GM21360 (cell line): ENCODE results near the gene GREM2.

ENCODE experiments used
- ATAC-seq: cut with Tn5 transposase; IDR thresholded peaks from one replicate; pipeline ENCODE4 v1.9.1; 2021; ENCODE audit warnings: mild to moderate bottlenecking, moderate library complexity; ENCODE audit not compliant: unreplicated experiment

GREM2 gene

GRCh38 chr1:240611619-240612480 lies at the start of gene GREM2:
Gene GREM2, minus strand, starts transcription at chr1:240612155. Its CDS starts 118,680 bp downstream, at chr1:240493475.
- ATAC-seq: peak; percentile 87

- no peak for ATAC-seq
Measured at GRCh38 chr1:240658312-240658960, 46.5 kb upstream of the GREM2 start.

GRCh38 chr1:240656531-240656930 lies 44.6 kb upstream of the GREM2 start:
- no peak for ATAC-seq

DNA sequence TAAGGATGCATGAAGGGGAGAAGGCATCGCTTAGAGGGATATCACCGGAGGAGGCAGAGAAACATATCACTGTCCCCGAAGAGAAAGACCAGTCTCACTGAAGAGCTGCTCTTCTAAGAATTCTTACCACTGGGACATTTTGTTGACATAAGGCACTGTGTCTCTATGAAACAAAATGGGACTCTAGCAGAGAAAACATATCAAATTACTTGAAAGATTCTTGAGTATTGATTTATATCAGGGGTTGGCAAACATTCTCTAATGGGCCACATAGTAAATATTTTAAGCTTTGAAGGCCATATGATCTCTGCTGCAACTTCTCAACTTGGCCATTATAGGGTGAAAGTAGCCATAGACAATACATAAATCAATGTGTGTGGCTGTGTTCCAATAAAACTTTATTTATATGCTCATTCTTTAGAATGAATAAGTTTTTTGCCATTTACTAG lies 41.0 kb upstream of the GREM2 start:
- ATAC-seq: no peak

- no peak for ATAC-seq
Measured at GRCh38 chr1:240652549-240652948, 40.6 kb upstream of the GREM2 start.

GRCh38 chr1:240650877-240651276 lies 38.9 kb upstream of the GREM2 start:
- no peak for ATAC-seq

DNA sequence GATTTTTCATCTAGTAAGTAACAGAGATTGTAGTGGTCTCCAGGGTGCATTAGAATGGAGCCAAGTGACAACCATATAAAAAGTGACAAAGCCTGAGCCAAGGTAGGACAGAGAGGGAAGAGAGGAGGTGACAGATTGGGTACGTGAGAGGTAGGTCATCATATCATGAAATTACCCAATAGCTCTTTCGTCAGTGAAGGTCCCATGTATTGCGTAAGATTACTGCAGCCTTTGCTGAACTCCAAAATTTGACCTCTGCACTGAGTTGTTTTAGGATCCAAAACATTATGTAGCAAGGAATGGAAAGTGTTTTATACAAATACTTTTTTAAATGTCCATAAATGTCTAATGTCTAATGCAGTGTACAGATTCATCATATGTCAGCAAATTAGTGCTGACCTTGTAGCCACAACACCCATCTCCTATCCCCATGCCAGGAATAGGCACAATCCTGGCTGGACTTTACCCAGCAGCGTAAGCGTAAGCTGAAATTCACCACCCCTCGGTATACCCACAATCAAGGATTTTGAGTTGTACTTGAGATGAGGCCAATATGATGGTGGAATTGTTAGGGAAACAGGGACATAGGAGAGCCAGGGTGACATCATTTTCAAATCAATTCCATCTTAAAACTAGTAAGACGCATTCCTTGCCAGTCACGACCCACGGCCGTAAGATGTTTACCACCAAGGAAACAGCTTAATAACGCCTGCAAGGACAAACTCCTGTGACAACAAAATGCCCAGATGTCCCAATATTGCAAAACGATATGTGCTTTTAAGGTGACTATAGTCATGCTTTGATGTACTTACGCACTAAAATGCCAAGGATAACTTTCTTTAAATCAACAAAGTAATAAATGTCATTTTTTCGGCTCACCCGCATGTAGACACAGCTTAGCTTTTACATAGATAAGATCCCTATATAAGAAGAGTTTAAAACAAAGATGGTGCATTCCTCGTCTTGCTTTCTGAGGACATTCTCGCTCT lies 38.1 kb upstream of the GREM2 start:
- ATAC-seq: no peak

DNA sequence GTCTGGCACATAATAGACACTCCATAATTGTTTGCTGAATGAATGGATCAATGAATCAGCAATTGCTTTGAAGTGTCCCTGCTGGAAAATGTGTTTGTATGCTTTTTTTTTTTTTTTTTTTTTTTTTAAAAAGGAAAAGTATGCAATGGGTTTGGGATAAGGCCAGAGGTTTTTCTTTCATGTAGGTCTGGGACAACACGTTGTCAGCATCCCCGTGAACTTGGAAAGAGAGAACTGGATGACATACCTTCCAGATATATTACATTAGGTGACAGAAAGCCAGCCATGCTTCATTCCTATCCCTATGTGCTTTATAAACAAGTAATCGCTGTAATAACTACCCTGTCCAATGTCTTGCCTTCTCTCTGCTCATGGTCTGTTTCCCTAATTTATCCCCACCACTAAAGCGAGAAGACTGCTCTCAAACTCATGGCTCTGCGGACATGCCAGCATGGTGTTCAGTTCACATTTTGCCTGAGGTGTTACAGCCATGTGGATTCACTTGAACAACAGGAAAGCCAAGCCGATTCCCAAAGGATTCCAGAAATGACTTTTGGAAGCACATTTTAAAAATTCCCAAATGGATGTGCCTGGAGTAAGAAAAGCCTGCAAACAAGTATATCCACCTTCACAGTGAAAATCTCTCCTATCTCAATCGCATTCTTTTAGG lies 34.8 kb upstream of the GREM2 start:
- no peak for ATAC-seq

GRCh38 chr1:240644732-240645131 lies 32.8 kb upstream of the GREM2 start:
- no peak for ATAC-seq

- no peak for ATAC-seq
Measured at GRCh38 chr1:240635466-240636256, 23.7 kb upstream of the GREM2 start.

GRCh38 chr1:240630409-240630808 lies 18.5 kb upstream of the GREM2 start:
- ATAC-seq: no peak

DNA sequence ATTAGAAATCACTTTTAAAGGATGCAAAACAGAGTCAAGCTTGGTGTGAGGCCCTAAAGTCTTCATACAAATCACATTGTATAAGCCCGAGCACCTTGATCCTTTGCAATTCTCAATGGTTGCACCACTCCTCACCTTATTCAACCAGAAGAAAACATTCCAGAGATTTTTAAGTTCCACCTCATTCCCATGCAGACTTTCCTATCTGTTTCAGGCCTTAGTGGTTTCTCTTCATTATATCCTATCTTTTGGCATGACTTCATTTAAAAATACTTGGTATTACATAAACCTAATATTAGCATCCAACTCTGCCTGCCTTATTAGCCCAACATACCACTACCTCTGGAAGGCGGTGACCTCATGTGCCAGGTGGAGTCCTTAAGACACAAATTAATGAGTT lies 9.3 kb upstream of the GREM2 start:
- ATAC-seq: no peak

DNA sequence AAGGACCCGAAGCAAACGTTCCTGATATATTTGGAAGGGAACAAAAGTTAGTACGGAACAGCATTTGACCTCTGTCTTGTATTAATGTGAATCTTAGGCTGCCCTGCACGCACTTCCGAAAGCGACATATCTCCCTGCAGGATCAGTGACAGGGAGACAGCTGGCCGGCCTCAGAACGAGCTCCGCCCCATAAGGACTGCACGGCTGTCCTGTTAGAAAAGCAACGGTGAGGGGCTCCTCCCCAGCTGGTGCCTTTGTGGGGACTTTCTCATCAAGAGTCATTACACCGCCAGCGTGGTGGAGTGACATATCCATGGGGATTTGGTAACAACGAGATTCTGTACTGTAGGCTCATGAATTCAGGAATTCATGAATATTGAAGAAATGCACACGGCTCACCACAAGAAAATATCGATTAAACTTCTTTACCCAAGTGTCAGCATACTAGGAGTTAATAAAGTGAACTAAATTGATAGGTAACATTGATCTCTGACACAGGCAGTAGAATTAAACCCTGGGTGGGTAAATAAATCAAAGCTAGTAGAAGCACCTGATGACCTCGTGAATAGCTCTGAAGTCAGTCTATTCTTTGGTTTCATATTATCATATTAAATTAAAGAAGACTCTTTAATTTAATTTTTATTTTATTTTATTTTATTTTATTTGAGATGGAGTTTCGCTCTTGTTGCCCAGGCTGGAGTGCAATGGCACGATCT lies 8.1 kb upstream of the GREM2 start:
- ATAC-seq: no peak

GRCh38 chr1:240619357-240619756 lies 7.4 kb upstream of the GREM2 start:
- no peak for ATAC-seq

- no peak for ATAC-seq
Measured at GRCh38 chr1:240618946-240619345, 7.0 kb upstream of the GREM2 start.

DNA sequence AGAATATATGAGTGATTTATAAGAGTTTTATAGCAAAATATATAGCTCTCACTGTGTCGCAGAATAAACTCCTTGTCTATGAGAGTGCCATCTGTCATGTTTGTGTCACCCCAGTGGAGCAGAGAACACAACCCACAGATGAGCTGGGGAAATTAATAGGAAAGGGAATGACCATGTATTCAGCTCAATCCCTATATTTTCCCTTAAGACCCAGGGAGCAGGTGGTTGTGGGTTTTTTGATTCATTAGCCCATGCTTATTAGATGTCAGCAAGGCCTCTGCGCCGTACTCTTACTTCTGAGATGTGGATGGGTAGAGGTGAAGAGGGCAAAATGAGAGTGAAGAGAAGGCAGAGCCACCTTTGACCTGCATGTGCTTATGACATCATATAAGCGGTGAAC lies 4.1 kb upstream of the GREM2 start:
- ATAC-seq: no peak

DNA sequence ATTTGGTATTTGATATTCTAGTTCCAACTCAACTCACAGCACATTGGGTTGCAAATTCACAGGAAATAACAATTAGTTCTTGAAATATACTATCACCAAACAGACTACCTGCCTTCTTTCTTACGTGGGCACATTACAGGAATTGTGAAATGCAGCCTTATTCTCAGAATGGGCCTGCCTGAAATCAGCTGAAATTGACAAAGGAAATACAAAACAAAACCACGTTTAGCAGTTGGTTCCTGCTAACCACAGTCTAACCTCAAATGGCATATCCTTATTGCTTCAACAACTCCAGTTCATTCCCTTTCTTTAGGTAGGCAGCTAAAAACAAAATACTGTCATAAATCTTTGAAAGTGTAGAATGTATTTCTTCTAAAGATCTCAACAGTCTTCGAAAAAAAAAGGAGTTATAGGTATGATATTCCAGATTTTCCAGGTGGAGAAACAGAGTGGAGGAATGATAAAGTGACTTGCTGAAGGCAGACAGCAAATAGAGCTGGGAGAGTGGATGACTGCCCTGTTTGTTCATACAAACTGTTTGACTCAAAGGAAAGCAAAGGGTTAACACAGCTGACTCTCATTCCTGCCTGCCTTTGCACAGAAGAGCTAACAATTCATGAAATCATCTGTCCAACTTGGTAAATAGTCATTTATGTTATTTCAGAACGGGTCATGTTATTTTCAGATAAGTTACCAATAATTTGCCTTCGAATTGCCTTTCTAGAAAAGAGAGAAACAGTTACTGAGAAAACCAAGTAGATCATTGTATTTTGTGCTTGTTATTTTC lies 1.6 kb upstream of the GREM2 start:
- no peak for ATAC-seq

GRCh38 chr1:240612811-240613210 lies 856 bp upstream of the GREM2 start:
- ATAC-seq: no peak
